Retinal pigment epithelial cell (primary cell): Measurements from ENCODE around the gene AMBP.

ENCODE experiments used
- DNase-seq: peaks from one replicate; pipeline ENCODE4 v3.0.0-alpha.2; 2010; ENCODE audit warnings: low read depth
- H3K4me3 ChIP-seq: 2 replicates; pipeline ENCODE4 v1.5.1; 2011; ENCODE audit warnings: mild to moderate bottlenecking, low read length, control low read depth, moderate library complexity
- TF ChIP-seq, protein P1 (sequence below): conservative IDR thresholded peaks from 2 replicates; pipeline ENCODE4 v1.5.1; 2011; ENCODE audit warnings: low read depth, low read length, control low read depth, inconsistent platforms

Gene AMBP

DNA sequence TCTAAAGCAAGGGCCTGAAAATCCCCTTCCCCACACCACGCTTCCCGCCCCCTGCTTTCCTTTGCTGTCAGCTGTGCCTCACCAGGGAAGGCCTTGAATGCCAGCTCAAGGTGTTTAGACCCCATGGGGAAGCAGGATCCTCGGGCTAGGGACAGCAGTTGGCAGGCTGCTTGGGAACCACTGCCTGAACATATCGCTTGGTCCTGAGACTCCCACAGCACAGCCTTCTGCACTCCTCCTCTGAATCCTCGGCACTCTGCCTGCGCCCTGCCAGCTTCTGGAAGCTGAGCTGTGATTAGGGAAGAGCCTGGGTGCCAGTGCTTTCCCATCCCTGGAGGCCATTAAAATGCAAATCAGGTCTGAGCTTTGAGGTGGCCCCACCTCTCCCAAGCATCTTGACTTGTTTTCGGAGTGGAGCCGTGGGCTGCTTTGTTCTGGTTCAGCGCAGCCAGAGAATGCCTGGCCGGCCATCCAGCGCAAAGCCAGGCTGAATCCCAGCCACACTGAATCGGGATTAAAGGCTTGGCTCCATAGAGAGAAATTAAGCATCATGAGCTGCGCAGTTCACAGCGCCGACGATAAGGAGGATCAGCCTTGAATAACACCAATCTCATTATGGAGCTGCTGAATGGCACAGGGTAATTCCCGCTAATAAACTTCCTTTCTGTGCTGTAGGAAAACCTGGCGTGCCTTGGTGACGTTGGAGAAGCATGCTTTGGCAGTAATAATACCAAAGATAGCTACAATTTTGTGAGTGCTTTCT lies 40.0 kb downstream of the AMBP start:
- TF ChIP-seq, protein P1, sequence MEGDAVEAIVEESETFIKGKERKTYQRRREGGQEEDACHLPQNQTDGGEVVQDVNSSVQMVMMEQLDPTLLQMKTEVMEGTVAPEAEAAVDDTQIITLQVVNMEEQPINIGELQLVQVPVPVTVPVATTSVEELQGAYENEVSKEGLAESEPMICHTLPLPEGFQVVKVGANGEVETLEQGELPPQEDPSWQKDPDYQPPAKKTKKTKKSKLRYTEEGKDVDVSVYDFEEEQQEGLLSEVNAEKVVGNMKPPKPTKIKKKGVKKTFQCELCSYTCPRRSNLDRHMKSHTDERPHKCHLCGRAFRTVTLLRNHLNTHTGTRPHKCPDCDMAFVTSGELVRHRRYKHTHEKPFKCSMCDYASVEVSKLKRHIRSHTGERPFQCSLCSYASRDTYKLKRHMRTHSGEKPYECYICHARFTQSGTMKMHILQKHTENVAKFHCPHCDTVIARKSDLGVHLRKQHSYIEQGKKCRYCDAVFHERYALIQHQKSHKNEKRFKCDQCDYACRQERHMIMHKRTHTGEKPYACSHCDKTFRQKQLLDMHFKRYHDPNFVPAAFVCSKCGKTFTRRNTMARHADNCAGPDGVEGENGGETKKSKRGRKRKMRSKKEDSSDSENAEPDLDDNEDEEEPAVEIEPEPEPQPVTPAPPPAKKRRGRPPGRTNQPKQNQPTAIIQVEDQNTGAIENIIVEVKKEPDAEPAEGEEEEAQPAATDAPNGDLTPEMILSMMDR, result no peak
- H3K4me3 ChIP-seq, result no peak overlapping the region
- DNase-seq, result peak; percentile 71

DNA sequence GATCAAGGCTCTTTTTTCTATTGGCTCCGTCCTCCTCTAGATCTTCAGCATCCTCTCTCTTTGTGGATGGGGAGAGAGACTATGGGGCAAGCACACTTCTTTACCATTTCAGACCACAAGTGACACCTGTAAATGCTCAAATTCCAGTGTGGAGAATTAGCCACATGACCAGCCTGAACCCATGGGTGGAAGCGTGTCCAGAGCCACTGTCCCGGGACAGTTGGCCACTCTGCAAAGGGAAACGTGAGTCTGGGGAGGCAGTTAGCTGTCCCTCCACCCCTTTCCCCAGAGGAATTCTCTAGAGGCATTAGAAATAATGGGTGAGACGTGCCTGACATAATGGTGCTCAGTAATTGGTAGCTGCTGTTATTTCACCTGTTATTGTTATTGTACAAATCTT lies 40.9 kb downstream of the AMBP start:
- no peak for DNase-seq
- H3K4me3 ChIP-seq, result no peak overlapping the region
- TF ChIP-seq, protein P1, result no peak

DNA sequence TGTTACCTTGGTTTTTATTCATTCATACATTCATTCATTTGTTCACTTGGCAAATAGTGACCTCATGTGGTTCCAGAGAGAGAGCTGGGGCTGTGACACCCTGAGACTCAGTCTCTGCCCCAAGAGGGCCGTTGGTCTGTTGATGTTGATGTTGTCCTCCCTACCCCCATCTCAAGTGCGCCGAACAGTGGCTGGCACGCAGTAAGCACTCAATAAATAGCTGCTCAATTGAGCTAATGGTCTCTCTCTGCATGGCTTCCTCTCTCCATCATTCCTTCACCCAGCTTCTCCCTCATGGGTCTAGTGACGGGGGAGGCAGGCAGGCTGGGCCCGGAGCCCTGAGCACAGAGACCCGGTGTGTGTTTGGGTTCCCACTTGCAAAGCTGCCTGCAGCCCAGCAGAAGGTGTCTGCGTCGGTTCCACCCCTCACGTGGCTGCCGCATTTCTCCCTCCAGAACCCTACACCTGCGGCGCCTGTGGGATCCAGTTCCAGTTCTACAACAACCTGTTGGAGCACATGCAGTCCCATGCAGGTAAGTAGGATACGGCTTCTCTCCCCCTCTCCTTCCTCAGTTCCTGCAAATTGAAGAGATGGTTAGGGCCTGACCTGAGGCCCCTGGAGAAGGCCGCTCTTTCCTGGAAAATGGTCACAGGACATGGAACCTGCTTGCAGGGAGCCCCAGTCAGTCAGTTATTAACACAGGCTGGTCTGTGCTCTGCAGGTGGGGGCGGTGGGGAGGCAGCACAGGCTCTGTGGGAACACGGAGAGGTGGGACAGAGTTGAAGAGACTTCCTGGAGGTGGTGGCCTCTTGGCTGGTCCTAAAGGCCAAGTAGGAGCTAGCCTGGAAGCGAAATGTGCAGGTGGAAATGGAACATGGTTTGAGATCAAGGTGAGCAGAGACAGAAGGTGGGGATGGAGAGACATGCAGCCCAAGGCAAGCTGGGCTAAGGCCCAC lies 42.0 kb downstream of the AMBP start:
- DNase-seq, result no peak
- TF ChIP-seq, protein P1, result no peak

DNA sequence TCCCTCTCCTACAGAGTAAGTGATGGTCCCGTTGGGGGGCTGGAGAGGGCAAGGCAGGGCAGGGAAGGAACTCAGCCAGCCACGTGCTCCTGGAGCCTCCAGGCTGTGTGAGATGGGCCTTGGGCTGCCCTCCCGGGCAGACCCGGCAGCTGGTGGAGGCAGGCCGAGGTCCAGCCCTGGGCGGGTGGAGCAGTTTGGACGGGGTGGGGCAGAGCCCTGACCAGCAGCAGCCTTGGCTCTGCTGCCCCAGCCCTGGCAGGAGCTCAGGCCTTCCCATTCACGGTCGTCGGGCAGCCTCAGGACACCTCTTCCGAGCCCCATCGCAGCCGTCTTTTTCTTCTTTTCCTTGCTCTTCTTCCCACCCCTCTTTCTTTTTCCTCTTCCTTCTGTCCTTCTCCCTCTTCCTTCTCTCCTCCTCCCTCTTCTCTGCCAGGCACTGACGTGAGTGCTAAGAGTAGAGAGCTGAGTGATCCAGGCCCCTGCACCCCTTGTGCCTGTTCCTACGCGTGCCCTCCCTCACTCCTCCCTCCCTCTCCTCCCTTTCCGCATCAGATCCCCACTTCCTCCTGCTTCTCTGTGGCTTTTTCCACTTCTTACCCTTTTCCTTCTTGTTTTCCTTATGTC lies 42.8 kb downstream of the AMBP start:
- no peak overlapping the region for H3K4me3 ChIP-seq
- no peak for DNase-seq
- TF ChIP-seq, protein P1, result no peak

More for the DNA sequence above, 42.0 kb downstream of the AMBP start:
- H3K4me3 ChIP-seq, result no peak overlapping the region

DNA sequence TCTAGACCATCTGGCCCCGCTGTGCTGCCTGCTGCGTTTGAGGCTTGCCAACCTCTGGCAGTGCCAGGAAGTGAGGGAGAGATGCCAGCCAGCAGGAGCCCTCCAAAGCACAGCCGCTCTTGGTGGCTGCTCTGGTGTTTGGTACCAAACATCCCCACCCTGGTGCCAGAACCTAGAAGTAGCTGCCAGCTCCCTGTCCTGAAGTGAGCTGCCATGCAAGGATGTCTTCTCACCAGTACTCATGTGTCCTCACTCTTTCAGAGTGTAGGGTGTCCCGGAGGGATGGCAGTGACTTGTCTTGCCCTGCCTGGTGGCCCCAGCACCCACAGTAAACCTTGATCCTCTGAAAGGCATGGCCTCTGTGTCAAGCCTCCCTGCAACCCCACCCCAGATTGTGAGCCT lies 43.4 kb downstream of the AMBP start:
- H3K4me3 ChIP-seq, result no peak overlapping the region
- TF ChIP-seq, protein P1, result no peak
- no peak for DNase-seq

DNA sequence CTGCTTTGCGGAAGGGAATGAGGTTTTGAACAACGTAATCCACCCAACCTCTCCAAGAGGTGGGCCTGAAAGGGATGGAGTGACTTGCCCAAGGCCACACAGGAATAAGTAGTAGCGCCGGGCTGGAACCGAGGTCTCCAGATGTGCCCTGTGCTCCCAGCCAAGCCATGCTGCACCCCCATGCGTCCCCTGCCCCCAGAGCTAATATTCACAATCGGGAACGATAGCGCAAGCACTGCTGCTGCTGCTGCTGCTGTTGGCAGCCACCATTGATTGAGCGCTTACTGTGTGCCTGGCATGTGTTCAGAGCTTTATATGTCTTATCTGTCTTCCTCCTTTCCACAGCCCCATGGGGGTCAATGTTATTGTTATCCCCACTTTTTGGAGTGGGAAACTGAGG lies 43.9 kb downstream of the AMBP start:
- no peak for DNase-seq
- no peak overlapping the region for H3K4me3 ChIP-seq
- TF ChIP-seq, protein P1, result no peak
